ENCODE measurements around the gene ASTL. TPM values are rescaled to one million over a fixed set of nuclear protein-coding genes. Genes with fewer than 3 reads are reported as not detected.

Gene ASTL
- total RNA-seq, 1 donor from 2014 or later: not detected

DNA sequence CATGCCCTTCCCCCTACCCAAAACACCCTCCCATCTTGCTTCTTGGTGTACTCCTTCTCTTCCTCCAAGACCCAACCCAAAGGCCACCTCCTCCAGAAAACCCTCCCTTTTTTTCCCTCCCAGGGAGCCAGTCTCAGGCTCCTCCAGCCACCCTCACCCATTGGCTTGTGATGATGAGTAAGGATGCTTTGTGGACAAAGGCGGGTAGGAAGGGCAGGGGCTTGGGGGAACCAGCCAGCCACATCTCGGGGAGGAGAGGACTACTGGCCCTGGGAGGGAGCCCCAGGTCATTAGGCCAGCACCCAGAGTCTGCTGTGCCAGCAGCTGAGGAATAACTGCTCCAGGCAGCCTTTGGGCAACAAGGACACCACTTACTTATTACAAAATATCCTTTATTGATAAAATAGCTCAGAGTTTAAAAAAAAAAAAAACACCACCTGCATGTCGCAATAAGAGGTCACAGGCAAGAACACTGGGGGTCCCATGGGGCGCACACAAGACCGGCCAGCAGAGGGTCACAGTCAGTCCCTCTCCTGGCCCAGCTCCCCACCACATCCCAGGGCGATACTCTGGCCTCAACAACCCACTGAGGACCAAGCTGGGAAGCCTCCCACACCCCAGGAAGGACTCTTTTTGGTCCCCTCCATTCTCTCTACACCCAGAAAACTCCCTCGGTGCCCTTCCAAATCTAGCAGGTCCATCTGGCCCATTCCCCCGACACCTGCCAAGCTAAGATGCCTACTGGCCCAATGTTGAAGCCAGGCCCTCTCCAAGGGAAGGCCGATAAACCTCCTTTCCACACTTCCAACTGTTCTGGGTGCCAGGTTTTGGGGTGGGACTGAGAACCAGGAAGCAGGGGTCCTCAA lies 25.6 kb downstream of the ASTL start:
- no peak for DNase-seq (ENCODE audit: low read depth)

DNA sequence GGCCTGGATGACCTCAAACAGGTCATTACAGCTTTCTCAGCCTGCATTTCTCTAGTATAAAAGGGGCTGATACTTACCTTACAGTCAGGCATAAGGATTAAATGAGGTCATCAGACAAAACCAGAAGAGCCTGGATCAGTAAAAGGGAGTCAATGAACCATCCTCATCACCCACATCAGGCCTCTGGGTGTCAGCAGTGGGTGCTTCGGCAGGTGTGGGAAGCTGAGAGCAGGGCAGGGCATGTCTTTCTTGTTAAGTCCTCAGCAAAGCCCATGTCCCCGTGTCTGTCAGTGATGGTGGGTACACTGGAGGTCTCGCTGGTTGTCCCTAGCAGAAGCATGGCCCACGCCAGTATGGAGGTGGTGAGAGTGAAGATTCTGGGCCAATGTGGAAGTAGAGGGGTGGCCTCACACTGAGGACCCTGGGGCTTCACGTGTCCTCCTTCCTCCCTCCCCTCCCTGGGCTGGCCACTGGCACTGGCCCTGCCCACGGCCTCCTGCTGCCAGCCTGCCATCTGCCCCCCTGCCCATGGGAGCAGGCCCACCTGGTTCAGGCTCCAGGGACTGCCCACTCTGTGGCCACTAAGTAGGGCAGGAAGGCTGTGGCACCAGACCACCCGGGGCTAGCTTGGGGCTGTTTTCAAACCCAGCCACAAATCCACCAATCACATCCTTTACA lies 26.3 kb downstream of the ASTL start:
- no peak for DNase-seq (ENCODE audit: low read depth)
- H3K4me3 ChIP-seq (ENCODE audit: low read depth, low read length): no peak overlapping the region
- H3K27me3 ChIP-seq (ENCODE audit: control insufficient read depth, insufficient read depth, low read length): peaks cover 32% of the 10 kb centered on the region
- no peaks in the 10 kb centered on the region for H3K36me3 ChIP-seq (ENCODE audit: control insufficient read depth, insufficient read depth, low read length)
- TF ChIP-seq, protein P1, sequence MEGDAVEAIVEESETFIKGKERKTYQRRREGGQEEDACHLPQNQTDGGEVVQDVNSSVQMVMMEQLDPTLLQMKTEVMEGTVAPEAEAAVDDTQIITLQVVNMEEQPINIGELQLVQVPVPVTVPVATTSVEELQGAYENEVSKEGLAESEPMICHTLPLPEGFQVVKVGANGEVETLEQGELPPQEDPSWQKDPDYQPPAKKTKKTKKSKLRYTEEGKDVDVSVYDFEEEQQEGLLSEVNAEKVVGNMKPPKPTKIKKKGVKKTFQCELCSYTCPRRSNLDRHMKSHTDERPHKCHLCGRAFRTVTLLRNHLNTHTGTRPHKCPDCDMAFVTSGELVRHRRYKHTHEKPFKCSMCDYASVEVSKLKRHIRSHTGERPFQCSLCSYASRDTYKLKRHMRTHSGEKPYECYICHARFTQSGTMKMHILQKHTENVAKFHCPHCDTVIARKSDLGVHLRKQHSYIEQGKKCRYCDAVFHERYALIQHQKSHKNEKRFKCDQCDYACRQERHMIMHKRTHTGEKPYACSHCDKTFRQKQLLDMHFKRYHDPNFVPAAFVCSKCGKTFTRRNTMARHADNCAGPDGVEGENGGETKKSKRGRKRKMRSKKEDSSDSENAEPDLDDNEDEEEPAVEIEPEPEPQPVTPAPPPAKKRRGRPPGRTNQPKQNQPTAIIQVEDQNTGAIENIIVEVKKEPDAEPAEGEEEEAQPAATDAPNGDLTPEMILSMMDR (IDR thresholded peaks at IDR 0.05; ENCODE audit: insufficient read depth, low read length, poor library complexity, severe bottlenecking): no peak

More for the DNA sequence above, 25.6 kb downstream of the ASTL start:
- TF ChIP-seq, protein P1 (IDR thresholded peaks at IDR 0.05; ENCODE audit: insufficient read depth, low read length, poor library complexity, severe bottlenecking): no peak
- Histone ChIP-seq H3K27me3 (ENCODE audit: control insufficient read depth, insufficient read depth, low read length) (peaks cover 38% of the 10 kb centered on the region), H3K4me3 (ENCODE audit: low read depth, low read length) (no peak overlapping the region), H3K36me3 (ENCODE audit: control insufficient read depth, insufficient read depth, low read length) (no peaks in the 10 kb centered on the region)

DNA sequence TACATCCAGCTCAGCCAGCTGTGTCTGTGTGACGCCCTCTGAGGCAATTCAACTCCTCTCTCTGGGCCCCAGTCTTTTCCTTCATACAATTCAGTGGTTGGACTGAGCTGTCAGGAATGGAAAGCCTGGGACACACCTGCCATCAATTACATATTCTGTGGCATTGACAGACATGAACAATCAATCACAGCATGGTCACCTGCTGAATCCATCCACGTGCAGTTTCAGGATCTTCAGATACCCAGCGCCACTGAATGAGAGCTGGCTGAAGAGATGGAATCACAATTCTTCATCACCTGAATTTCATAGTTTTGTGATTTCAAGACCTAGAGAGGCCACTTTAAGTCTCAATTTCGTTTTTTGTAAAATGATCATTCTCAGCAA lies 27.1 kb downstream of the ASTL start:
- Histone ChIP-seq H3K27me3 (ENCODE audit: control insufficient read depth, insufficient read depth, low read length) (peaks cover 31% of the 10 kb centered on the region), H3K36me3 (ENCODE audit: control insufficient read depth, insufficient read depth, low read length) (no peaks in the 10 kb centered on the region), H3K4me3 (ENCODE audit: low read depth, low read length) (no peak overlapping the region)
- TF ChIP-seq, protein P1 (IDR thresholded peaks at IDR 0.05; ENCODE audit: insufficient read depth, low read length, poor library complexity, severe bottlenecking): no peak
- no peak for DNase-seq (ENCODE audit: low read depth)

DNA sequence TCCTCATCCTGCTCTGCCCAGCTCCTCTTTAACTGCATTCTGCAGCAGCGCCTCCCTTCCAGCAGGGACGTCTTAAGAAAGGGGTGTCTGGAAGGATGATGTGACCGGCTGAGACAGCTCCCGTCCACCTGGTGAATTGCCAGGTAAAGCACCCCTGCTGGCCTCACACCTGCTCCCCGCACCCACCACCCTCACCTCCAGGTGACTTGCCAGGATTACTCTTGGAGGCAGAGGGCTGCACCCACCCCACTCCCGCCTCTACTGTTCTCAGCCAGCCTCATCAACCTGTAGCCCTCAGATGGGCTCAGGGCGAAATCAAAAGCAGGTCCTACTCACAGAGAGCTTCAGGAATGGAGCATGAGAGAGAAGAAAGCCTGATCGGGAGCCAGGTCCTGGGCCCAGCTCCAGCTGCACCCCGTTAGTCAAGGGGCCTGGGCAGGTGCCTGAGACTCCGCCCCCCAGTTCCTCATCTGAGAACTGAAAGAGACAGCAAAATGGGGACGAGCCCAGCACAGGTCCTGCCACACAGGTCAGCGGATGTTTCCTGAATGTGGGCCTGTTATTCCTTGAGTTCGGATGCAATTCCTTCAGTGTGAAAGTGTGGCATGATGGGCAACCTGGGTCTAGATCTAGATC lies 27.6 kb downstream of the ASTL start:
- DNase-seq (ENCODE audit: low read depth): no peak
- no peaks in the 10 kb centered on the region for H3K36me3 ChIP-seq (ENCODE audit: control insufficient read depth, insufficient read depth, low read length)
- H3K4me3 ChIP-seq (ENCODE audit: low read depth, low read length): no peak overlapping the region
- TF ChIP-seq, protein P1 (IDR thresholded peaks at IDR 0.05; ENCODE audit: insufficient read depth, low read length, poor library complexity, severe bottlenecking): no peak
- peaks cover 26% of the 10 kb centered on the region for H3K27me3 ChIP-seq (ENCODE audit: control insufficient read depth, insufficient read depth, low read length)

DNA sequence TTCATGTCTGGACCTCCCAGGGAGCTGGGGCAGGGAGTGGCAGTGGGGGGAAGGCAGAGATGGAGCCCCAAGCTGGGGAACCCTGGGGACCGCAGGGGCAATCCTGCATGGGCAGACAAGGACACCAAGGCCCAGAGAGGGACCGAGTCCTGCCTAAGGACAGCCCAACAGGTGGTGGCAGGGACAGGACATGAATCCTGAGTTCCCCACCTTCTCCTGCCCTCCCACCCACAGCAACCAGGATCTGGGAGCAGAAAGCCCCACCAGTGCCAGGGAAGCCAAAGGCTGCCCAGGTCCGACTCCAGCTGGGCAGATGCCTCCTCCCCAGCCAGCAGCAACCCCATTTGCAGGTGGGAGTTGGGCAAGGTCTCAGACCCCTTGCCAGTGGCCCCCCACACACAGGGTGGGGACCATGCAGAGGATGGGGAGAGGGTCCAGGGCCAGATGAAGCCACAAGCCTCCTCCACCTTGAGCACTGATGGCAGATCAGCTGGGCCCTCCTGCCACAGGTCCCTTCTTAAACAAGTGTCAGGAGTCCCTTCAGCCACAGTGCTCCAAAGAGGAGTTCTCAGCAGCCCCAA lies 28.3 kb downstream of the ASTL start:
- TF ChIP-seq, protein P1 (IDR thresholded peaks at IDR 0.05; ENCODE audit: insufficient read depth, low read length, poor library complexity, severe bottlenecking): no peak
- no peak for DNase-seq (ENCODE audit: low read depth)
- peaks cover 19% of the 10 kb centered on the region for H3K27me3 ChIP-seq (ENCODE audit: control insufficient read depth, insufficient read depth, low read length)
- H3K4me3 ChIP-seq (ENCODE audit: low read depth, low read length): no peak overlapping the region
- no peaks in the 10 kb centered on the region for H3K36me3 ChIP-seq (ENCODE audit: control insufficient read depth, insufficient read depth, low read length)

Measured in kidney epithelial cell (primary cell).